SK-N-SH (cell line): ENCODE data around the gene EIF3D. TPM values are rescaled to one million over a fixed set of nuclear protein-coding genes. Genes with fewer than 3 reads are reported as not detected.

Experiments used
- CTCF ChIA-PET: fragments of 300-600, 350-600 bp; formaldehyde crosslinking; extraction: SDS; loops from one replicate; lab custom pipeline; 2021; lab: Yijun Ruan, JAX
- POLR2A ChIA-PET: fragments of 350-600 bp; sonication (Branson Sonifier 250); formaldehyde crosslinking; extraction: SDS; loops from one replicate; lab custom pipeline; 2020; ENCODE audit warnings: antibody characterized with exemption, inconsistent platforms; lab: Yijun Ruan, JAX
- DNase-seq: peaks from one replicate; pipeline ENCODE4 v3.0.0; 2012
- H2AFZ ChIP-seq: fragments of 200-600 bp; sonication (generic); 2 replicates; pipeline ENCODE4 v1.8.1; 2016; ENCODE audit warnings: antibody characterized with exemption, mild to moderate bottlenecking, low read depth
- H3F3A ChIP-seq: fragments of 200-600 bp; sonication (generic); replicated peaks from 2 replicates; pipeline ENCODE3; 2016; ENCODE audit warnings: antibody characterized with exemption, mild to moderate bottlenecking; ENCODE audit not compliant: insufficient read depth
- H3K27ac ChIP-seq, 2 experiments: fragments of 200-500 bp in 1 of 2; fragments of 200-600 bp in 1 of 2; sonication (Bioruptor generic) in 1 of 2; sonication (generic), shearing (Covaris generic) in 1 of 2; 2 replicates each; pipeline versions ENCODE4 v1.5.1 to v1.6.1; 2014 to 2016; ENCODE audit warnings: low read depth in 2 of 2, inconsistent platforms in 1 of 2, low read length in 1 of 2, mild to moderate bottlenecking in 1 of 2, mixed read lengths in 1 of 2
- H3K27me3 ChIP-seq: fragments of 200-600 bp; sonication (generic), shearing (Covaris generic); 2 replicates; pipeline ENCODE4 v1.6.1; 2016; ENCODE audit warnings: mixed run types; ENCODE audit not compliant: insufficient read depth
- H3K36me3 ChIP-seq, 2 experiments: fragments of 200-500 bp in 1 of 2; fragments of 200-600 bp in 1 of 2; sonication (Bioruptor generic) in 1 of 2; sonication (generic) in 1 of 2; replicated peaks in 1 of 2; 2 replicates each; pipeline versions ENCODE3 to v1.5.1; 2014 to 2016; ENCODE audit warnings: low read length in 1 of 2, mild to moderate bottlenecking in 1 of 2; ENCODE audit not compliant: insufficient read depth in 2 of 2, control insufficient read depth in 1 of 2
- H3K4me1 ChIP-seq, 2 experiments: fragments of 200-500 bp in 1 of 2; fragments of 200-600 bp in 1 of 2; sonication (Bioruptor generic) in 1 of 2; sonication (generic), shearing (Covaris generic) in 1 of 2; 2 replicates each; pipeline versions ENCODE4 v1.5.1 to v1.6.1; 2014 to 2016; ENCODE audit warnings: low read depth in 1 of 2, low read length in 1 of 2, mixed run types in 1 of 2; ENCODE audit not compliant: insufficient read depth in 2 of 2, control insufficient read depth in 1 of 2
- H3K4me2 ChIP-seq: fragments of 200-600 bp; sonication (generic), shearing (Covaris generic); 2 replicates; pipeline ENCODE4 v1.6.1; 2017; ENCODE audit warnings: mixed run types
- H3K4me3 ChIP-seq, 2 experiments: fragments of 200-500 bp in 1 of 2; fragments of 200-600 bp in 1 of 2; sonication (Bioruptor generic) in 1 of 2; sonication (generic), shearing (Covaris generic) in 1 of 2; 2 replicates each; pipeline versions ENCODE4 v1.5.1 to v1.8.1; 2014 to 2016; ENCODE audit warnings: low read depth in 2 of 2, inconsistent platforms in 1 of 2, low read length in 1 of 2, mild to moderate bottlenecking in 1 of 2, mixed read lengths in 1 of 2, moderate library complexity in 1 of 2
- H3K79me2 ChIP-seq: fragments of 200-600 bp; sonication (generic); 2 replicates; pipeline ENCODE4 v1.8.1; 2017; ENCODE audit warnings: mild to moderate bottlenecking; ENCODE audit not compliant: insufficient read depth
- H3K9ac ChIP-seq: fragments of 200-600 bp; sonication (generic); 2 replicates; pipeline ENCODE4 v1.6.1; 2017; ENCODE audit warnings: mixed run types
- H3K9me2 ChIP-seq: fragments of 200-600 bp; sonication (generic); 2 replicates; pipeline ENCODE4 v1.6.1; 2017; ENCODE audit warnings: mixed run types
- H3K9me3 ChIP-seq: fragments of 200-600 bp; sonication (generic); 2 replicates; pipeline ENCODE4 v1.6.1; 2017; ENCODE audit warnings: mixed run types, mild to moderate bottlenecking, moderate library complexity
- H4K20me1 ChIP-seq: fragments of 200-600 bp; sonication (generic); 2 replicates; pipeline ENCODE4 v1.6.1; 2017; ENCODE audit warnings: mild to moderate bottlenecking, mixed run types; ENCODE audit not compliant: insufficient read depth
- CHD2 ChIP-seq: fragments of 150-350 bp; IDR thresholded peaks from 2 replicates; pipeline ENCODE4 v1.6.1; 2018; ENCODE audit warnings: low read length; ENCODE audit not compliant: partially characterized antibody
- EP300 ChIP-seq, 2 experiments: IDR thresholded peaks; 2 replicates each; pipeline versions ENCODE4 v1.4.0 to v1.6.1; 2012; ENCODE audit warnings: borderline replicate concordance in 1 of 2, low read depth in 1 of 2, low read length in 1 of 2
- FOXJ3 ChIP-seq: sonication (generic); formaldehyde crosslinking; IDR thresholded peaks from 2 replicates; pipeline ENCODE4 v1.5.1; 2020; ENCODE audit warnings: mild to moderate bottlenecking, missing genetic modification reagents
- FOXM1 ChIP-seq: IDR thresholded peaks from 2 replicates; pipeline ENCODE4 v1.4.0; 2012; ENCODE audit warnings: low read depth, mild to moderate bottlenecking
- GATA2 ChIP-seq: sonication (generic); formaldehyde crosslinking; IDR thresholded peaks from 2 replicates; pipeline ENCODE4 v1.5.0; 2020; ENCODE audit warnings: mild to moderate bottlenecking, missing genetic modification reagents
- JUND ChIP-seq: IDR thresholded peaks from 2 replicates; pipeline ENCODE4 v1.4.0; 2012
- MEF2A ChIP-seq: IDR thresholded peaks from 2 replicates; pipeline ENCODE4 v1.4.0; 2012; ENCODE audit warnings: low read depth, borderline replicate concordance
- MXI1 ChIP-seq: IDR thresholded peaks from 2 replicates; pipeline ENCODE4 v1.6.1; 2012; ENCODE audit warnings: mild to moderate bottlenecking, low read depth, low read length, improper control_type of control experiment
- NRF1 ChIP-seq: IDR thresholded peaks from 2 replicates; pipeline ENCODE4 v1.6.1; 2012; ENCODE audit warnings: low read depth, mild to moderate bottlenecking, low read length
- POLR2AphosphoS5 ChIP-seq: IDR thresholded peaks from 2 replicates; pipeline ENCODE4 v1.6.1; 2012; ENCODE audit warnings: low read depth, low read length
- RFX5 ChIP-seq: IDR thresholded peaks from 2 replicates; pipeline ENCODE4 v1.6.1; 2012; ENCODE audit warnings: mild to moderate bottlenecking, improper control_type of control experiment, low read length
- RXRA ChIP-seq: IDR thresholded peaks from 2 replicates; pipeline ENCODE4 v1.4.0; 2012; ENCODE audit warnings: low read depth, mild to moderate bottlenecking, borderline replicate concordance
- SIN3A ChIP-seq: IDR thresholded peaks from 2 replicates; pipeline ENCODE4 v1.6.1; 2012; ENCODE audit warnings: low read depth, mild to moderate bottlenecking, low read length, moderate library complexity, borderline replicate concordance
- SMC3 ChIP-seq: IDR thresholded peaks from 2 replicates; pipeline ENCODE4 v1.6.1; 2012; ENCODE audit warnings: low read depth, low read length, improper control_type of control experiment
- TEAD4 ChIP-seq: IDR thresholded peaks from 2 replicates; pipeline ENCODE4 v1.4.0; 2012; ENCODE audit warnings: mild to moderate bottlenecking, borderline replicate concordance; ENCODE audit not compliant: insufficient read depth
- WGBS: methylation state at CpG from one replicate; pipeline ENCODE4 v1.1.6; 2017; ENCODE audit warnings: low lambda C conversion rate; 5-methylcytosine and 5-hydroxymethylcytosine counted together
- polyA plus RNA-seq, 3 experiments: library from polyadenylated mRNA; depleted of rRNA; stranded (reverse); fragments of >200 nt; gene quantifications; 2 replicates each; pipeline ENCODE4 v1.2.3, GENCODE V29; 2012
- TF ChIP-seq, protein P1 (sequence below): fragments of 150-350 bp; IDR thresholded peaks from 2 replicates; pipeline ENCODE4 v1.6.1; 2016; ENCODE audit warnings: mild to moderate bottlenecking, low read depth, low read length
- TF ChIP-seq, protein P2 (sequence below): IDR thresholded peaks from 2 replicates; pipeline ENCODE4 v1.4.0; 2012; ENCODE audit warnings: low read depth
- TF ChIP-seq, protein P3 (sequence below): IDR thresholded peaks from 2 replicates; pipeline ENCODE4 v1.4.0; 2012; ENCODE audit warnings: low read depth, borderline replicate concordance
- TF ChIP-seq, protein P4 (sequence below): IDR thresholded peaks from 2 replicates; pipeline ENCODE4; 2012

Gene EIF3D
- polyA plus RNA-seq, 1 of the 3 experiments (the other 2 are of a cell fraction) = 423 TPM

DNA sequence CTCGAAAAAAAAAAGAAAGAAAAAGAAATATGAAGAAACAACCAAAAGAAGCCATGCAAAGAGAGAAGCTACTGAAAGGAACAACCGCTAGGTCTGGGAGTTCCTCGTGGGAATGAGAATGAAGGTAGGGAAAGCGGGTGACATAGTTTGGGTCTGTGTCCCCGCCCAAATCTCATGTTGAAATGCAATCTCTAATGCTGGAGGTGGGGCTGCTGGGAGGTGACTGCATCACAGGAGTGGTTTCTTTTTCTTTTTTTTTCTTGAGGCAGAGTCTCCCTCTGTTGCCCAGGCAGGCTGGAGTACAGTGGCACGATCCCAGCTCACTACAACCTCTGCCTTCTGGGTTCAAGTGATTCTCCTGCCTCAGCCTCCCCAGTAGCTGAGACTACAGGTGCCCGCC lies 37.8 kb downstream of the EIF3D start:
- TF ChIP-seq SIN3A = no peak
- TF ChIP-seq SMC3 = no peak
- TF ChIP-seq EP300 (IDR thresholded peaks at IDR 0.05; ENCODE audit: borderline replicate concordance in 1 of 2, low read depth in 1 of 2, low read length in 1 of 2) = no peak
- no peak for TF ChIP-seq POLR2AphosphoS5
- TF ChIP-seq NRF1 = no peak
- TF ChIP-seq MXI1 = no peak
- no peak for TF ChIP-seq MEF2A
- TF ChIP-seq TEAD4 = no peak
- TF ChIP-seq, protein P1, sequence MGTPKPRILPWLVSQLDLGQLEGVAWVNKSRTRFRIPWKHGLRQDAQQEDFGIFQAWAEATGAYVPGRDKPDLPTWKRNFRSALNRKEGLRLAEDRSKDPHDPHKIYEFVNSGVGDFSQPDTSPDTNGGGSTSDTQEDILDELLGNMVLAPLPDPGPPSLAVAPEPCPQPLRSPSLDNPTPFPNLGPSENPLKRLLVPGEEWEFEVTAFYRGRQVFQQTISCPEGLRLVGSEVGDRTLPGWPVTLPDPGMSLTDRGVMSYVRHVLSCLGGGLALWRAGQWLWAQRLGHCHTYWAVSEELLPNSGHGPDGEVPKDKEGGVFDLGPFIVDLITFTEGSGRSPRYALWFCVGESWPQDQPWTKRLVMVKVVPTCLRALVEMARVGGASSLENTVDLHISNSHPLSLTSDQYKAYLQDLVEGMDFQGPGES = no peak
- TF ChIP-seq RFX5 = no peak
- no peak for TF ChIP-seq FOXM1
- no peak for TF ChIP-seq JUND
- no peak for TF ChIP-seq GATA2
- TF ChIP-seq, protein P2, sequence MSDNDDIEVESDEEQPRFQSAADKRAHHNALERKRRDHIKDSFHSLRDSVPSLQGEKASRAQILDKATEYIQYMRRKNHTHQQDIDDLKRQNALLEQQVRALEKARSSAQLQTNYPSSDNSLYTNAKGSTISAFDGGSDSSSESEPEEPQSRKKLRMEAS = no peak
- TF ChIP-seq RXRA = no peak
- TF ChIP-seq, protein P3, sequence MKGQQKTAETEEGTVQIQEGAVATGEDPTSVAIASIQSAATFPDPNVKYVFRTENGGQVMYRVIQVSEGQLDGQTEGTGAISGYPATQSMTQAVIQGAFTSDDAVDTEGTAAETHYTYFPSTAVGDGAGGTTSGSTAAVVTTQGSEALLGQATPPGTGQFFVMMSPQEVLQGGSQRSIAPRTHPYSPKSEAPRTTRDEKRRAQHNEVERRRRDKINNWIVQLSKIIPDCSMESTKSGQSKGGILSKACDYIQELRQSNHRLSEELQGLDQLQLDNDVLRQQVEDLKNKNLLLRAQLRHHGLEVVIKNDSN = no peak
- no peak for TF ChIP-seq CHD2
- TF ChIP-seq FOXJ3 = no peak
- TF ChIP-seq, protein P4, sequence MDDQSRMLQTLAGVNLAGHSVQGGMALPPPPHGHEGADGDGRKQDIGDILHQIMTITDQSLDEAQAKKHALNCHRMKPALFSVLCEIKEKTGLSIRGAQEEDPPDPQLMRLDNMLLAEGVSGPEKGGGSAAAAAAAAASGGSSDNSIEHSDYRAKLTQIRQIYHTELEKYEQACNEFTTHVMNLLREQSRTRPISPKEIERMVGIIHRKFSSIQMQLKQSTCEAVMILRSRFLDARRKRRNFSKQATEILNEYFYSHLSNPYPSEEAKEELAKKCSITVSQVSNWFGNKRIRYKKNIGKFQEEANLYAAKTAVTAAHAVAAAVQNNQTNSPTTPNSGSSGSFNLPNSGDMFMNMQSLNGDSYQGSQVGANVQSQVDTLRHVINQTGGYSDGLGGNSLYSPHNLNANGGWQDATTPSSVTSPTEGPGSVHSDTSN = no peak
- TF ChIP-seq, all 33 proteins: peak for 0
- Histone ChIP-seq H3F3A (no peaks in the 10 kb centered on the region), H3K9me3 (no peaks in the 10 kb centered on the region; the same call in 1 of the 2 replicates), H3K4me3 (no peak overlapping the region), H3K9ac (no peak overlapping the region), H3K27me3 (no peaks in the 10 kb centered on the region), H3K27ac (no peak overlapping the region), H2AFZ (no peak overlapping the region), H3K36me3 (peaks cover 10 to 14% of the 10 kb centered on the region in 2 experiments), H4K20me1 (no peaks in the 10 kb centered on the region), H3K4me1 (no peaks in the 10 kb centered on the region), H3K4me2 (no peak overlapping the region), H3K9me2 (no peaks in the 10 kb centered on the region), H3K79me2 (no peaks in the 10 kb centered on the region)
- WGBS = 89% methylated on average over 7 of the region's 7 CpGs
- CTCF ChIA-PET = no interaction called here
- POLR2A ChIA-PET = interaction anchor here (1.3 kb wide), 1 partner anchor 16 kb away, joined by 4 read pairs; the partner anchor contains the start of gene FOXRED2
- no peak for DNase-seq
